ENCODE results near the gene CHRM4.
"Not testable (repeated sequence)": the region's sequence is repeated elsewhere in the genome, so short reads cannot be mapped to it uniquely, and the experiment has no call there.

Gene CHRM4

DNA sequence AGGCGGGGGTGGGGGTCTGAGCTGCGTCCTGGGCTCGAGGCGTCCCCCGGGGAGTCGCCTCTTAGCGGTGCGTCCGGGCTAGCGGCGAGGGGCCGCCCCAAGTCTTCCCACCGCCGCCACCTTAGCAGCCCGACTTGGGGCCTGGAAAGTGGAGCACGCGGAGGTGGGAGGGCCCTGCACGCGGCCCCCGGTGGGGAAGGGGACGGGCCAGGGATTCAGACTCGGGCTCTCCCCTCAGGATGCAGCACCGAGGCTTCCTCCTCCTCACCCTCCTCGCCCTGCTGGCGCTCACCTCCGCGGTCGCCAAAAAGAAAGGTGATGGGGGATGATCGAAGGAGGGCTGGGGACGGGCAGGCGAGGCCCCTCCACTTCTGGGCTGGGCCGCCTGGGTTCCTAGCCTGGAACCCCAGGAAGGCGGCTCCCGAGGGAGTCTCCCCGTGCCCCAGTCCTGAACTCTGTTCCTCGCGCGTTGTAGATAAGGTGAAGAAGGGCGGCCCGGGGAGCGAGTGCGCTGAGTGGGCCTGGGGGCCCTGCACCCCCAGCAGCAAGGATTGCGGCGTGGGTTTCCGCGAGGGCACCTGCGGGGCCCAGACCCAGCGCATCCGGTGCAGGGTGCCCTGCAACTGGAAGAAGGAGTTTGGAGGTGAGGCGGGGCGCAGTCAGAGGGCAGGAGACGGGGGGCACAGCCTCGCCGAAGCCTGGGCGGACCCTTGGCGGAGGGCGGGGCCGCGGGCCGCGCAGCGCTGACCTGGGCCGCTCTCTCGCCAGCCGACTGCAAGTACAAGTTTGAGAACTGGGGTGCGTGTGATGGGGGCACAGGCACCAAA is 9.5 kb downstream of the CHRM4 start:
- peak overlapping the region; percentile 79 for H3K4me3 ChIP-seq

DNA sequence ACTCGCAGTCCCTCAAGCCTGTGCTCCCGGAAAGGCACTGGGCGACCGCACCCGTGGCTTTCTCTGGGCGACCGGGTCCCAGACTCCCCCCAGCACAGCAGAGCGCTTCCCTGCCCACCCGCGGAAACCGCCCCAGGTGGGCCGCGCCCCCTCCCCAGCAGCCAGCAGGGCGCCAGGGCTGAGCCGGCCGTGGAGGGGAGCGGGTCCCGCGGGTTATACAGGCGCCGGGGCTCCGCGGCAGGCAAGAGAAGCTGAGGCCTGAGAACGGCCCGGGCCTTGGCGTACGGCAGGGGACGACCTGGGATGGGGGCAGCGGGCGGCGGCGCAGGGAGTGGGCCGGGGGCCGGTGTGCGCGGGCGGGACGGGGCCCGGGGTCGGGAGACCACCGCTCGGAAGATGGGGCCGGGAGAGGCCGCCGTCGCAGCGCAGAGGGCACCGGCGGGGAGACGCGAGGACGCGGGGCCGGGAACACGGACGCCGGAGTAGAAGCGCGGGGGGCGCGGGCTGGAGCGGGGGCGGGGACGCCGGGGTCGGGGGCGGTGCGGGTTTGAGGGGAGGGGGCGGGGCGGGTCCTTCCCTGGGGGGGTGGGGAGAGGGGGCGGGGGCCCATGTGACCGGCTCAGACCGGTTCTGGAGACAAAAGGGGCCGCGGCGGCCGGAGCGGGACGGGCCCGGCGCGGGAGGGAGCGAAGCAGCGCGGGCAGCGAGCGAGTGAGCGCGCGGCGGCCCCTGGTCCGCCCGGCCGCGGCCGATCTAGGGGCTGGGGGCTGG is 10.3 kb downstream of the CHRM4 start, which contains the start of gene MDK:
Gene MDK (plus strand): TSS at position 622 of the 771 bp plus-strand sequence. CDS start 389 bp downstream, outside the sequence.
- no peaks in the 10 kb centered on the region; the same call in 1 of the 2 replicates for H3K36me3 ChIP-seq (ENCODE audit: insufficient read depth, low read length)
- H3K9ac ChIP-seq (ENCODE audit: insufficient read length), result peak within 1 kb of the TSS; percentile 74
- TF ChIP-seq EZH2 (IDR thresholded peaks at IDR 0.05), result no peak
- no peak for TF ChIP-seq FOXP2 (optimal IDR thresholded peaks at IDR 0.05; ENCODE audit: control extremely low read depth, extremely low read length, insufficient read depth)
- TF ChIP-seq POLR2AphosphoS5 (IDR thresholded peaks at IDR 0.05; ENCODE audit: borderline replicate concordance, low read depth, low read length), result no peak
- H3K27ac ChIP-seq, result peak within 1 kb of the TSS; percentile 46; the same call in 1 of the 2 replicates
- peak within 1 kb of the TSS; percentile 90 for H3K4me3 ChIP-seq
- no peaks in the 10 kb centered on the region for H3K9me3 ChIP-seq (ENCODE audit: low read depth, low read length)
- DNase-seq (ENCODE audit: low read depth, low spot score), result no peak

More for the DNA sequence above, 9.5 kb downstream of the CHRM4 start:
- Histone ChIP-seq H3K9me3 (ENCODE audit: low read depth, low read length) (no peaks in the 10 kb centered on the region), H3K36me3 (ENCODE audit: insufficient read depth, low read length) (no peaks in the 10 kb centered on the region; the same call in 1 of the 2 replicates), H3K27ac (no peak overlapping the region), H3K9ac (ENCODE audit: insufficient read length) (peak overlapping the region; percentile 74)
- no peak for DNase-seq (ENCODE audit: low read depth, low spot score)
- TF ChIP-seq FOXP2 (optimal IDR thresholded peaks at IDR 0.05; ENCODE audit: control extremely low read depth, extremely low read length, insufficient read depth) (no peak), POLR2AphosphoS5 (IDR thresholded peaks at IDR 0.05; ENCODE audit: borderline replicate concordance, low read depth, low read length) (no peak)

DNA sequence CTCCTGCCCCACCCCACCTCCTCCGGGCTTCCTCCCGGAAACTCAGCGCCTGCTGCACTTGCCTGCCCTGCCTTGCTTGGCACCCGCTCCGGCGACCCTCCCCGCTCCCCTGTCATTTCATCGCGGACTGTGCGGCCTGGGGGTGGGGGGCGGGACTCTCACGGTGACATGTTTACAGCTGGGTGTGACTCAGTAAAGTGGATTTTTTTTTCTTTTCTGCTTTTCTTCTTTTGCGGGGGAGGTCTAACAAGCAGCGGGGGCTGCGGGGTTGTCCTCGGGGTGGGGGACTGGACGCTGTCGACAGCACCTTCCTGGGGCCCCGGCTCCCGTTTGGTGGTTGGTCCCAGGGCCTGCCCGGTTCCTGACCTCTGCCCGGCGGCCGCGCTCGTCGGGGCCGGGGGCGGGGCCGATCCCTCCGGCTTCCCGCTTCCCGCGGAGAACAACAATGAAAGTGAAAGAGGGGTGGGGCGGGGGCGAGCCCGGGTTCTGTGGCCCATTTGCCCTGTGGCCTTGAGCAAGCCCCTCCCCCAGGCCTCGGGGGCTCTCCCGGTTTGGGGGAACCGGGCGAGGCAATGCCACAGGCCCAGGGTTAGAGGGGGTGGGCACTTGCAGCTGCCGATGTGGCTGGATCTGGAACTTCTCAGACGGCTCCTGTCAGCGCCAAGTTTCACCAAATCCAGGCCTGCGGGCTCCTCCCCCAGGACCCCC is 11.1 kb downstream of the CHRM4 start:
- Histone ChIP-seq H3K9ac (ENCODE audit: insufficient read length) (peak overlapping the region; percentile 65), H3K36me3 (ENCODE audit: insufficient read depth, low read length) (no peaks in the 10 kb centered on the region; the same call in 1 of the 2 replicates), H3K27ac (peak overlapping the region; percentile 46; the same call in 1 of the 2 replicates), H3K9me3 (ENCODE audit: low read depth, low read length) (no peaks in the 10 kb centered on the region), H3K4me3 (peak overlapping the region; percentile 90)
- no peak for DNase-seq (ENCODE audit: low read depth, low spot score)
- TF ChIP-seq EZH2 (IDR thresholded peaks at IDR 0.05) (no peak), POLR2AphosphoS5 (IDR thresholded peaks at IDR 0.05; ENCODE audit: borderline replicate concordance, low read depth, low read length) (no peak), FOXP2 (optimal IDR thresholded peaks at IDR 0.05; ENCODE audit: control extremely low read depth, extremely low read length, insufficient read depth) (no peak)

DNA sequence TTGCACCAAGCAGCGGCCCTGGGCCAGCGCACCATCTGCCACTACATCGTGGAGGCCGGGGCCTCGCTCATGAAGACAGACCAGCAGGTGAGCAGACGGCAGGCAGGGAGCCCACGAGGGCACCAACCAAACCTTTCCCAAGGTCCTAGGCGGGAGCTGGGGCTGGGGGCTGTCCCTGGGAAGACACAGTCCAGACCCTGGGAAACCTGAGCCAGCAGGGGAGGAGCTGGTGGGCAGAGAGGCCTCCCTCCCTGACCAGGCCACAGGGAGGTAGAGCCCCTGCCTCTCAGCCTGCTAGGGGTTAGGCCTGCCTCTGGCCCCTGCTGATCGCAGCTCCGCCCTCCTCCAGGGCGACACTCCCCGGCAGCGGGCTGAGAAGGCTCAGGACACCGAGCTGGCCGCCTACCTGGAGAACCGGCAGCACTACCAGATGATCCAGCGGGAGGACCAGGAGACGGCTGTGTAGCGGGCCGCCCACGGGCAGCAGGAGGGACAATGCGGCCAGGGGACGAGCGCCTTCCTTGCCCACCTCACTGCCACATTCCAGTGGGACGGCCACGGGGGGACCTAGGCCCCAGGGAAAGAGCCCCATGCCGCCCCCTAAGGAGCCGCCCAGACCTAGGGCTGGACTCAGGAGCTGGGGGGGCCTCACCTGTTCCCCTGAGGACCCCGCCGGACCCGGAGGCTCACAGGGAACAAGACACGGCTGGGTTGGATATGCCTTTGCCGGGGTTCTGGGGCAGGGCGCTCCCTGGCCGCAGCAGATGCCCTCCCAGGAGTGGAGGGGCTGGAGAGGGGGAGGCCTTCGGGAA is 11.9 kb downstream of the CHRM4 start:
- not testable (repeated sequence) for DNase-seq (ENCODE audit: low read depth, low spot score); H3K27ac ChIP-seq; H3K4me3 ChIP-seq; H3K9ac ChIP-seq (ENCODE audit: insufficient read length); H3K9me3 ChIP-seq (ENCODE audit: low read depth, low read length); H3K36me3 ChIP-seq (ENCODE audit: insufficient read depth, low read length)

DNA sequence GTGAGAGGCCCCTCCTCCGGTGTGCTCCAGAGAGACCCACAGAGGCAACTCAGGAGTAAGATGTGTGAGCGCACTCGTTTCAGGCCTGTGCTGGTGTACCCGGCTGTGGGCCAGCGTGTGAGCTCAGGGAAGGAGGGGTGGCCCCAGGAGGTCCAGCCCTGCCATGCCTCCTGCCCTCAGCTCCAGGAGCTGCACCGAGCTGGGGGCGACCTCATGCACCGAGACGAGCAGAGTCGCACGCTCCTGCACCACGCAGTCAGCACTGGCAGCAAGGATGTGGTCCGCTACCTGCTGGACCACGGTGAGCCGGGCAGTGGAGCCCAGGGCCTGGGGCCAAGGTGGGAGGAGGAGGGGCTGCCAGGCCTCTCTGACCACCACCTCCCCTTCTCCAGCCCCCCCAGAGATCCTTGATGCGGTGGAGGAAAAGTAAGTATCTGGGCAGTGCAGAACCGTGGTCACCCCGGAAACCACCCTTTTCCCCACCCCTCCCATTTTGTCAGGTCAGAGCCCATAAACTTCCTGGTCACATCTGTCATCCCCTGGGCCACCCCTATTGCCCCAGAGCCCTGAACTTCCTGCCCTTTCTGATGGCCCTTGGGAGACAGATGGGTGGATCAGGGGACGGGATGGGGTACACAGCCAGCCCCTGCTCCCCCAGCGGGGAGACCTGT is 12.6 kb downstream of the CHRM4 start:
- Histone ChIP-seq H3K9me3 (ENCODE audit: low read depth, low read length) (no peaks in the 10 kb centered on the region), H3K36me3 (ENCODE audit: insufficient read depth, low read length) (no peaks in the 10 kb centered on the region; the same call in 1 of the 2 replicates)

DNA sequence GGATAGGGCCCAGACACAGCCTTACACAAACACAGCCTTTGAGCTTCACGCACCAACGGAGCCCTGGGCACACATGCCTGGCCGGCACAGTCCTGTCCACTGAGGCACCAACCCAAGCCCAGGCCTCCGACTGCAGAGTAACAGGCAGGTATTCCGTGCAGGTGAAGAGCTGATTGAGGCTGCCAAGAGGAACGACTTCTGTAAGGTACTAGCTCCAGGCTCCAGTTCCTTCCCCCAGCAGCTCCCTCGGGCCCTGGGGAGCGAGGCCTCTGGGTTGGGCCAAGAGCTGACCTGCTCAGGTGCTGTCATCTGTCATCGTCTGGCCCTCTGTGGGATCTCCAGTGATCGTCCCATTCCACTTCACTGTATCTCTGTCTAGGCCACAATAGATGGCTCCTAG is 13.3 kb downstream of the CHRM4 start:
- DNase-seq (ENCODE audit: low read depth, low spot score), result no peak
- TF ChIP-seq POLR2AphosphoS5 (IDR thresholded peaks at IDR 0.05; ENCODE audit: borderline replicate concordance, low read depth, low read length), result no peak
- TF ChIP-seq FOXP2 (optimal IDR thresholded peaks at IDR 0.05; ENCODE audit: control extremely low read depth, extremely low read length, insufficient read depth), result no peak
- TF ChIP-seq EZH2 (IDR thresholded peaks at IDR 0.05), result no peak
- no peak overlapping the region for H3K4me3 ChIP-seq
- no peaks in the 10 kb centered on the region for H3K9me3 ChIP-seq (ENCODE audit: low read depth, low read length)
- H3K9ac ChIP-seq (ENCODE audit: insufficient read length), result no peak overlapping the region
- H3K27ac ChIP-seq, result no peak overlapping the region
- H3K36me3 ChIP-seq (ENCODE audit: insufficient read depth, low read length), result no peaks in the 10 kb centered on the region; the same call in 1 of the 2 replicates

More for the DNA sequence above, 12.6 kb downstream of the CHRM4 start:
- Histone ChIP-seq H3K27ac (no peak overlapping the region), H3K9ac (ENCODE audit: insufficient read length) (no peak overlapping the region), H3K4me3 (no peak overlapping the region)
- no peak for TF ChIP-seq FOXP2 (optimal IDR thresholded peaks at IDR 0.05; ENCODE audit: control extremely low read depth, extremely low read length, insufficient read depth)
- no peak for TF ChIP-seq EZH2 (IDR thresholded peaks at IDR 0.05)
- TF ChIP-seq POLR2AphosphoS5 (IDR thresholded peaks at IDR 0.05; ENCODE audit: borderline replicate concordance, low read depth, low read length), result no peak
- no peak for DNase-seq (ENCODE audit: low read depth, low spot score)

DNA sequence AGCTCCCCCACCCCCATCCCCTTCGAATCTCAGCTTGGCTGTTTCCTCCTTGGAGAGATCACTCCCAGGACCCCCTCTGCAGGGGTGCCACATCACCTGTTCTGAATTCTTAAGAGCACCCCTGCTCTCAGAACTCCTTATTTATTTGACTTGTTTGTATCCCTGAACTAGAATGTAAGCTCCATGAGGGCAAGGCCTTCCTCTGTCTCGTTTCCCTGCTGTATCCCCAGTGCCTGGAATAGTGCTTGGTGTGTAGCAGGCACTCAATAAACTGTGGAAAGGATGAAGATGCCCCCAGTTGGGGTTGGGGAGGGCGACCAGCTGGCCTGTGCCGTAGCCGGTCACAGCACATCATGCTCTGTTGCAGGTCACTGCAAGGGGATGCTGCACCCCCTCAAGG is 13.7 kb downstream of the CHRM4 start:
- Histone ChIP-seq H3K4me3 (no peak overlapping the region), H3K36me3 (ENCODE audit: insufficient read depth, low read length) (no peaks in the 10 kb centered on the region; the same call in 1 of the 2 replicates), H3K9me3 (ENCODE audit: low read depth, low read length) (no peaks in the 10 kb centered on the region), H3K27ac (no peak overlapping the region), H3K9ac (ENCODE audit: insufficient read length) (no peak overlapping the region)
- no peak for TF ChIP-seq EZH2 (IDR thresholded peaks at IDR 0.05)
- TF ChIP-seq POLR2AphosphoS5 (IDR thresholded peaks at IDR 0.05; ENCODE audit: borderline replicate concordance, low read depth, low read length), result no peak
- TF ChIP-seq FOXP2 (optimal IDR thresholded peaks at IDR 0.05; ENCODE audit: control extremely low read depth, extremely low read length, insufficient read depth), result no peak
- DNase-seq (ENCODE audit: low read depth, low spot score), result no peak

Measured in SK-N-MC (cell line).